ENCODE results near the gene P4HA2. TPM values are rescaled to one million over a fixed set of nuclear protein-coding genes. Genes with fewer than 3 reads are reported as not detected.
"Not testable (repeated sequence)": the region's sequence is repeated elsewhere in the genome, so short reads cannot be mapped to it uniquely, and the experiment has no call there.

The P4HA2 gene
- total RNA-seq, 1 donor from 2014 or later: 26.6 TPM

DNA sequence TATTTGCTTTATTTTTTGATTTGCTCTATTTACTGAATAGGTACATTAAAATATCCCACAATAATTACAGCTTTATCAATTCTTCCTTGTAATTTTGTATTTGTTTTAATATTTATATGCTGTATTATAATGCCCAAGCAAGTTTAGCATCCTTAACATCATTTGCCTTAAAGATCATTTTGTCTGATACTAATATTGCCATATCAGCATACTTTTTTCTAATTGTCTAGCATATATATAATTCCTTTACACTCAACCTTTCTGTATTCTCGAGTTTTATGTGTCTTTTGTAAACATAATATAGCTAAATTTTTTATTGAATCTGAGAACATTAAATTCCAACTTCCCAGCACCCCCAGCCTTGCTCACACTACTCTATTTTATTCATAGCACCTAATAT, 64.7 kb downstream of the P4HA2 start:
- TF ChIP-seq, protein P1, sequence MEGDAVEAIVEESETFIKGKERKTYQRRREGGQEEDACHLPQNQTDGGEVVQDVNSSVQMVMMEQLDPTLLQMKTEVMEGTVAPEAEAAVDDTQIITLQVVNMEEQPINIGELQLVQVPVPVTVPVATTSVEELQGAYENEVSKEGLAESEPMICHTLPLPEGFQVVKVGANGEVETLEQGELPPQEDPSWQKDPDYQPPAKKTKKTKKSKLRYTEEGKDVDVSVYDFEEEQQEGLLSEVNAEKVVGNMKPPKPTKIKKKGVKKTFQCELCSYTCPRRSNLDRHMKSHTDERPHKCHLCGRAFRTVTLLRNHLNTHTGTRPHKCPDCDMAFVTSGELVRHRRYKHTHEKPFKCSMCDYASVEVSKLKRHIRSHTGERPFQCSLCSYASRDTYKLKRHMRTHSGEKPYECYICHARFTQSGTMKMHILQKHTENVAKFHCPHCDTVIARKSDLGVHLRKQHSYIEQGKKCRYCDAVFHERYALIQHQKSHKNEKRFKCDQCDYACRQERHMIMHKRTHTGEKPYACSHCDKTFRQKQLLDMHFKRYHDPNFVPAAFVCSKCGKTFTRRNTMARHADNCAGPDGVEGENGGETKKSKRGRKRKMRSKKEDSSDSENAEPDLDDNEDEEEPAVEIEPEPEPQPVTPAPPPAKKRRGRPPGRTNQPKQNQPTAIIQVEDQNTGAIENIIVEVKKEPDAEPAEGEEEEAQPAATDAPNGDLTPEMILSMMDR (IDR thresholded peaks at IDR 0.05; ENCODE audit: partially characterized antibody, unreplicated experiment): no peak
- H3K4me3 Mint-ChIP-seq (ENCODE audit: unreplicated experiment): no peak overlapping the region
- H3K4me1 Mint-ChIP-seq (ENCODE audit: low read depth, unreplicated experiment): no peaks in the 10 kb centered on the region
- peaks cover 2% of the 10 kb centered on the region for H3K9me3 Mint-ChIP-seq (ENCODE audit: unreplicated experiment)
- no peak for DNase-seq
- no peaks in the 10 kb centered on the region for H3K27me3 Mint-ChIP-seq (ENCODE audit: unreplicated experiment)
- no peak overlapping the region for H3K27ac Mint-ChIP-seq (ENCODE audit: unreplicated experiment)
- H3K36me3 Mint-ChIP-seq (ENCODE audit: unreplicated experiment): peaks cover 2% of the 10 kb centered on the region

DNA sequence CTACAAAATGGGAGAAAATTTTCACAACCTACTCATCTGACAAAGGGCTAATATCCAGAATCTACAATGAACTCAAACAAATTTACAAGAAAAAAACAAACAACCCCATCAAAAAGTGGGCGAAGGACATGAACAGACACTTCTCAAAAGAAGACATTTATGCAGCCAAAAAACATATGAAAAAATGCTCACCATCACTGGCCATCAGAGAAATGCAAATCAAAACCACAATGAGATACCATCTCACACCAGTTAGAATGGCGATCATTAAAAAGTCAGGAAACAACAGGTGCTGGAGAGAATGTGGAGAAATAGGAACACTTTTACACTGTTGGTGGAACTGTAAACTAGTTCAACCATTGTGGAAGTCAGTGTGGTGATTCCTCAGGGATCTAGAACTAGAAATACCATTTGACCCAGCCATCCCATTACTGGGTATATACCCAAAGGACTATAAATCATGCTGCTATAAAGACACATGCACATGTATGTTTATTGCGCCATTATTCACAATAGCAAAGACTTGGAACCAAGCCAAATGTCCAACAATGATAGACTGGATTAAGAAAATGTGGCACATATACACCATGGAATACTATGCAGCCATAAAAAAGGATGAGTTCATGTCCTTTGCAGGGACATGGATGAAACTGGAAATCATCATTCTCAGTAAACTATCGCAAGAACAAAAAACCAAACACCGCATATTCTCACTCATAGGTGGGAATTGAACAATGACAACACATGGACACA, 65.9 kb downstream of the P4HA2 start:
- H3K4me1 Mint-ChIP-seq (ENCODE audit: low read depth, unreplicated experiment); H3K27ac Mint-ChIP-seq (ENCODE audit: unreplicated experiment); DNase-seq; H3K36me3 Mint-ChIP-seq (ENCODE audit: unreplicated experiment); H3K27me3 Mint-ChIP-seq (ENCODE audit: unreplicated experiment); H3K4me3 Mint-ChIP-seq (ENCODE audit: unreplicated experiment); H3K9me3 Mint-ChIP-seq (ENCODE audit: unreplicated experiment): not testable (repeated sequence)

DNA sequence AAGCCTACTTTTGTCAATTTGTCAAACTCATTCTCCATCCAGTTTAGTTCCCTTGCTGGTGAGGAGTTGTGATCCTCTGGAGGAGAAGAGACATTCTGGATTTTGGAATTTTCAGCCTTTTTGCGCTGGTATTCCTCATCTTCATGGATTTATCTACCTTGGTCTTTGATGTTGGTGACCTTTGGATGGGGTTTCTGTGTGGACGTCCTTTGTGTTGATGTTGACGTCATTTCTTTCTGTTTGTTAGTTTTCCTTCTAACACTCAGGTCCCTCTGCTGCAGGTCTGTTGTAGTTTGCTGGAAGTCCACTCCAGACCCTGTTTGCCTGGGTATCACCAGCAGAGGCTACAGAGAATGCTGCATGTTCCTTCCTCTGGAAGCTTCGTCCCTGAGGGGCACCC, 71.2 kb downstream of the P4HA2 start:
- H3K36me3 Mint-ChIP-seq (ENCODE audit: unreplicated experiment): peaks cover 7% of the 10 kb centered on the region
- H3K4me3 Mint-ChIP-seq (ENCODE audit: unreplicated experiment): no peak overlapping the region
- TF ChIP-seq, protein P1 (IDR thresholded peaks at IDR 0.05; ENCODE audit: partially characterized antibody, unreplicated experiment): no peak

DNA sequence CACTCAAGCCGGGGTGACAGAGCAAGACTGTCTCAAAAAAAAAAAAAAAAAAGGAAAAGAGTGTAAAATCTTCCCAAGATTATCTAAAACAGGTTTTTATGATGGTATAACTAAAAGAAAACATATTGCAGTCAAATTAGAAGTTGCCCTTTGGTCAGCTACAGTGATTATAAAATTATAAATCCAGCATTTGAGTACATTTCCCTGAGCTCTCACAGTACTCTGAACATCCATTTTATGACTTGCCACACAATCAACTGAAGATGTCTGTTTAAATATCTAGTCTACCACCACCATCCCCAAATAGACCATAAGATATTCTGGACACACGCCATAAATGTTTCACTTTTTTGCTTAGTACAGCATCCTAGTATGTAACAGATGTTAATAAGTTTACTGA, 77.1 kb downstream of the P4HA2 start:
- Mint-ChIP-seq H3K27ac (ENCODE audit: unreplicated experiment) (no peak overlapping the region), H3K36me3 (ENCODE audit: unreplicated experiment) (peaks cover 7% of the 10 kb centered on the region), H3K27me3 (ENCODE audit: unreplicated experiment) (no peaks in the 10 kb centered on the region), H3K4me1 (ENCODE audit: low read depth, unreplicated experiment) (no peaks in the 10 kb centered on the region), H3K4me3 (ENCODE audit: unreplicated experiment) (no peak overlapping the region), H3K9me3 (ENCODE audit: unreplicated experiment) (peaks cover 5% of the 10 kb centered on the region)
- TF ChIP-seq, protein P1 (IDR thresholded peaks at IDR 0.05; ENCODE audit: partially characterized antibody, unreplicated experiment): no peak
- DNase-seq: no peak

More for the DNA sequence above, 71.2 kb downstream of the P4HA2 start:
- H3K9me3 Mint-ChIP-seq (ENCODE audit: unreplicated experiment): peaks cover 10% of the 10 kb centered on the region
- H3K27me3 Mint-ChIP-seq (ENCODE audit: unreplicated experiment): peaks cover 3% of the 10 kb centered on the region
- DNase-seq: no peak
- H3K4me1 Mint-ChIP-seq (ENCODE audit: low read depth, unreplicated experiment): no peaks in the 10 kb centered on the region
- H3K27ac Mint-ChIP-seq (ENCODE audit: unreplicated experiment): no peak overlapping the region

DNA sequence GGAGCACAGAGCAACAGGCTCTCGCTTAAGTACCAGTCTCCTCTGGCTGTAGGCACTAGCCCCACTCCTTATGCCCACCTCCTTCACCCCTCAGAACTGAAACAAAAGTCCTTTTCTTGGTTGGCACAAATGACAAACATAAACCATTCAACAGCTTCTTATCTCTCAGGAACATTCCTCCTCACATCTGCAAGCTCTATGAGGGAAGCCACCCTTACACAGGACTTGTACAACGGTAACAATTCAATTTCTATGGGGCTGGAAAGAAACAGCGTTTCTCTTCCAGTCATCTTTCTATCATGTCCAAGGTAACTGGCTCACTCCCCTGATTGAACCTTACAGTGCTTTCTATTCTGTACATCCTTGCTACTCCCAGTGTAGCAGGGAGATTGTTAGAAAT, 80.0 kb downstream of the P4HA2 start:
- TF ChIP-seq, protein P1 (IDR thresholded peaks at IDR 0.05; ENCODE audit: partially characterized antibody, unreplicated experiment): no peak
- H3K4me3 Mint-ChIP-seq (ENCODE audit: unreplicated experiment): no peak overlapping the region
- no peak for DNase-seq
- H3K36me3 Mint-ChIP-seq (ENCODE audit: unreplicated experiment): peaks cover 17% of the 10 kb centered on the region
- H3K27me3 Mint-ChIP-seq (ENCODE audit: unreplicated experiment): peaks cover 2% of the 10 kb centered on the region
- H3K4me1 Mint-ChIP-seq (ENCODE audit: low read depth, unreplicated experiment): no peaks in the 10 kb centered on the region
- H3K9me3 Mint-ChIP-seq (ENCODE audit: unreplicated experiment): peaks cover 4% of the 10 kb centered on the region
- H3K27ac Mint-ChIP-seq (ENCODE audit: unreplicated experiment): no peak overlapping the region

DNA sequence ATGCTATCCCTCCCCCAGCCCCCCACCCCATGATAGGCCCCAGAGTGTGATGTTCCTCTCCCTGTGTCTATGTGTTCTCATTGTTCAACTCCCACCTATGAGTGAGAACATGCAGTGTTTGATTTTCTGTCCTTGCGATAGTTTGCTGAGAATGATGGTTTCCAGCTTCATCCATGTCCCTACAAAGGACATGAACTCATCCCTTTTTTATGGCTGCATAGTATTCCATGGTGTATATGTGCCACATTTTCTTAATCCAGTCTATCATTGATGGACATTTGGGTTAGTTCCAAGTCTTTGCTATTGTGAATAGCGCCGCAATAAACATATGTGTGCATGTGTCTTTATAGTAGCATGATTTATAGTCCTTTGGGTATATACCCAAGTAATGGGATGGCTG, 82.3 kb downstream of the P4HA2 start:
- not testable (repeated sequence) for H3K4me1 Mint-ChIP-seq (ENCODE audit: low read depth, unreplicated experiment); H3K4me3 Mint-ChIP-seq (ENCODE audit: unreplicated experiment); H3K9me3 Mint-ChIP-seq (ENCODE audit: unreplicated experiment); H3K27ac Mint-ChIP-seq (ENCODE audit: unreplicated experiment); H3K27me3 Mint-ChIP-seq (ENCODE audit: unreplicated experiment); DNase-seq
- H3K36me3 Mint-ChIP-seq (ENCODE audit: unreplicated experiment): peaks cover 17% of the 10 kb centered on the region
